ENCODE measurements around the gene RGS10. TPM values are rescaled to one million over a fixed set of nuclear protein-coding genes. Genes with fewer than 3 reads are reported as not detected.
"Not testable (repeated sequence)": the region's sequence is repeated elsewhere in the genome, so short reads cannot be mapped to it uniquely, and the experiment has no call there.

RGS10 gene
- total RNA-seq (100 to 1,000 TPM; 127 to 130 TPM), polyA plus RNA-seq (182 TPM)

GRCh38 chr10:119542357-119542987 is at the start of gene RGS10:
Gene RGS10, minus strand, starts transcription at chr10:119542719. Its CDS starts 81 bp downstream, at chr10:119542638.
- Histone ChIP-seq H3K27me3 (ENCODE audit: insufficient read depth, low read length, poor library complexity, severe bottlenecking) (no peaks in the 10 kb centered on the region), H3K27ac (ENCODE audit: low read depth, low read length) (peak within 1 kb of the TSS; percentile 57), H3K9me3 (ENCODE audit: low read length) (no peaks in the 10 kb centered on the region), H3K4me3 (ENCODE audit: low read length) (peak within 1 kb of the TSS; percentile 76), H3K4me1 (ENCODE audit: insufficient read depth, low read length) (peaks cover 38% of the 10 kb centered on the region), H3K36me3 (ENCODE audit: insufficient read depth, low read length) (no peaks in the 10 kb centered on the region)
- DNase-seq, result peak; percentile 65 to 84 (median 76)
- Mint-ChIP-seq H3K27me3 (peaks cover 0 to 8% of the 10 kb centered on the region in 2 donors), H3K4me3 (peak within 1 kb of the TSS; percentile 88 to 98 (median 94)), H3K4me1 (peaks cover 38 to 53% (median 44%) of the 10 kb centered on the region in 3 donors), H3K9me3 (no peaks in the 10 kb centered on the region), H3K27ac (peak within 1 kb of the TSS; percentile 79 to 99 (median 91)), H3K36me3 (peaks cover 0 to 15% (median 2%) of the 10 kb centered on the region in 3 donors)
- ChIA-PET CTCF (interaction anchor here (0.9 to 10.9 kb wide), 36 partner anchors 8 to 451 kb away, joined by 3 to 83 read pairs (median 6); partner anchors contain the start of genes BAG3, GRK5 and TIAL1), POLR2A (interaction anchor here (0.5 to 5.1 kb wide), 15 partner anchors 25 to 787 kb away, joined by 3 to 24 read pairs (median 5); partner anchors contain the start of genes CACUL1, GRK5, INPP5F and SFXN4)

GRCh38 chr10:119588071-119588470 is 45.6 kb upstream of the RGS10 start:
- Mint-ChIP-seq H3K27me3 (no peaks in the 10 kb centered on the region), H3K9me3 (no peaks in the 10 kb centered on the region), H3K36me3 (peaks cover 0 to 26% (median 0%) of the 10 kb centered on the region in 3 donors), H3K4me3 (no peak overlapping the region), H3K27ac (no peak overlapping the region), H3K4me1 (peaks cover 37 to 50% (median 49%) of the 10 kb centered on the region in 3 donors)
- H3K27ac ChIP-seq (ENCODE audit: low read depth, low read length), result no peak overlapping the region
- ChIA-PET POLR2A (no interaction called here), CTCF (no interaction called here)
- peaks cover 30% of the 10 kb centered on the region for H3K36me3 ChIP-seq (ENCODE audit: insufficient read depth, low read length)
- H3K4me3 ChIP-seq (ENCODE audit: low read length), result no peak overlapping the region
- H3K27me3 ChIP-seq (ENCODE audit: insufficient read depth, low read length, poor library complexity, severe bottlenecking), result no peaks in the 10 kb centered on the region
- H3K9me3 ChIP-seq (ENCODE audit: low read length), result no peaks in the 10 kb centered on the region
- H3K4me1 ChIP-seq (ENCODE audit: insufficient read depth, low read length), result peaks cover 32% of the 10 kb centered on the region
- no peak for DNase-seq

GRCh38 chr10:119578355-119578754 is 35.8 kb upstream of the RGS10 start:
- H3K27me3 Mint-ChIP-seq, result no peaks in the 10 kb centered on the region

GRCh38 chr10:119575991-119576390 is 33.5 kb upstream of the RGS10 start:
- CTCF ChIA-PET, result interaction anchor here (0.6 kb wide), 1 partner anchor 26 kb away, joined by 3 read pairs; no protein-coding TSS in a partner anchor
- peak overlapping the region; percentile 16 to 94 (median 68) for H3K27ac Mint-ChIP-seq

More at GRCh38 chr10:119578355-119578754, 35.8 kb upstream of the RGS10 start:
- ChIA-PET POLR2A (no interaction called here), CTCF (no interaction called here)
- H3K36me3 Mint-ChIP-seq, result peaks cover 20 to 77% (median 27%) of the 10 kb centered on the region in 3 donors
- Histone ChIP-seq H3K4me1 (ENCODE audit: insufficient read depth, low read length) (peaks cover 25% of the 10 kb centered on the region), H3K4me3 (ENCODE audit: low read length) (no peak overlapping the region), H3K36me3 (ENCODE audit: insufficient read depth, low read length) (peaks cover 34% of the 10 kb centered on the region), H3K27me3 (ENCODE audit: insufficient read depth, low read length, poor library complexity, severe bottlenecking) (no peaks in the 10 kb centered on the region), H3K9me3 (ENCODE audit: low read length) (no peaks in the 10 kb centered on the region), H3K27ac (ENCODE audit: low read depth, low read length) (no peak overlapping the region)
- H3K4me1 Mint-ChIP-seq, result peaks cover 32 to 48% (median 48%) of the 10 kb centered on the region in 3 donors
- no peak overlapping the region for H3K27ac Mint-ChIP-seq
- no peaks in the 10 kb centered on the region for H3K9me3 Mint-ChIP-seq
- H3K4me3 Mint-ChIP-seq, result no peak overlapping the region
- DNase-seq, result no peak

GRCh38 chr10:119575506-119575905 is 33.0 kb upstream of the RGS10 start:
- CTCF ChIA-PET, result no interaction called here
- H3K4me1 Mint-ChIP-seq, result peaks cover 21 to 27% (median 27%) of the 10 kb centered on the region in 3 donors
- H3K4me3 Mint-ChIP-seq, result peak overlapping the region in 3 of 7 donors; percentile 20 to 72 (median 57)

More at GRCh38 chr10:119575991-119576390, 33.5 kb upstream of the RGS10 start:
- Mint-ChIP-seq H3K9me3 (no peaks in the 10 kb centered on the region), H3K36me3 (peaks cover 20 to 65% (median 25%) of the 10 kb centered on the region in 3 donors), H3K4me3 (peak overlapping the region in 2 of 7 donors; percentile 10 to 57), H3K27me3 (no peaks in the 10 kb centered on the region), H3K4me1 (peaks cover 21 to 27% (median 27%) of the 10 kb centered on the region in 3 donors)
- Histone ChIP-seq H3K4me1 (ENCODE audit: insufficient read depth, low read length) (peaks cover 21% of the 10 kb centered on the region), H3K27ac (ENCODE audit: low read depth, low read length) (no peak overlapping the region), H3K9me3 (ENCODE audit: low read length) (no peaks in the 10 kb centered on the region), H3K36me3 (ENCODE audit: insufficient read depth, low read length) (peaks cover 34% of the 10 kb centered on the region), H3K4me3 (ENCODE audit: low read length) (no peak overlapping the region), H3K27me3 (ENCODE audit: insufficient read depth, low read length, poor library complexity, severe bottlenecking) (no peaks in the 10 kb centered on the region)
- DNase-seq, result peak in 1 of 5 donors; percentile 30
- POLR2A ChIA-PET, result no interaction called here

GRCh38 chr10:119567978-119568377 is 25.5 kb upstream of the RGS10 start:
- no peaks in the 10 kb centered on the region for H3K27me3 Mint-ChIP-seq
- peaks cover 0 to 5% (median 2%) of the 10 kb centered on the region in 3 donors for H3K36me3 Mint-ChIP-seq
- no peaks in the 10 kb centered on the region for H3K9me3 ChIP-seq (ENCODE audit: low read length)
- no peaks in the 10 kb centered on the region for H3K9me3 Mint-ChIP-seq
- no peaks in the 10 kb centered on the region for H3K27me3 ChIP-seq (ENCODE audit: insufficient read depth, low read length, poor library complexity, severe bottlenecking)
- H3K27ac Mint-ChIP-seq, result no peak overlapping the region
- H3K36me3 ChIP-seq (ENCODE audit: insufficient read depth, low read length), result no peaks in the 10 kb centered on the region
- H3K4me1 ChIP-seq (ENCODE audit: insufficient read depth, low read length), result no peaks in the 10 kb centered on the region
- POLR2A ChIA-PET, result no interaction called here
- H3K4me3 Mint-ChIP-seq, result no peak overlapping the region
- H3K4me3 ChIP-seq (ENCODE audit: low read length), result no peak overlapping the region
- peaks cover 0 to 5% (median 5%) of the 10 kb centered on the region in 3 donors for H3K4me1 Mint-ChIP-seq
- H3K27ac ChIP-seq (ENCODE audit: low read depth, low read length), result no peak overlapping the region
- DNase-seq, result no peak
- CTCF ChIA-PET, result no interaction called here

More at GRCh38 chr10:119575506-119575905, 33.0 kb upstream of the RGS10 start:
- Mint-ChIP-seq H3K27me3 (no peaks in the 10 kb centered on the region), H3K36me3 (peaks cover 20 to 65% (median 25%) of the 10 kb centered on the region in 3 donors), H3K27ac (peak overlapping the region; percentile 37 to 94 (median 84)), H3K9me3 (no peaks in the 10 kb centered on the region)
- Histone ChIP-seq H3K4me1 (ENCODE audit: insufficient read depth, low read length) (peaks cover 21% of the 10 kb centered on the region), H3K36me3 (ENCODE audit: insufficient read depth, low read length) (peaks cover 34% of the 10 kb centered on the region), H3K4me3 (ENCODE audit: low read length) (no peak overlapping the region), H3K9me3 (ENCODE audit: low read length) (no peaks in the 10 kb centered on the region), H3K27ac (ENCODE audit: low read depth, low read length) (no peak overlapping the region), H3K27me3 (ENCODE audit: insufficient read depth, low read length, poor library complexity, severe bottlenecking) (no peaks in the 10 kb centered on the region)
- DNase-seq, result peak in 3 of 5 donors; percentile 23 to 58 (median 57)
- POLR2A ChIA-PET, result no interaction called here

GRCh38 chr10:119562097-119562496 is 19.6 kb upstream of the RGS10 start:
- Histone ChIP-seq H3K27me3 (ENCODE audit: insufficient read depth, low read length, poor library complexity, severe bottlenecking) (no peaks in the 10 kb centered on the region), H3K27ac (ENCODE audit: low read depth, low read length) (no peak overlapping the region), H3K4me3 (ENCODE audit: low read length) (no peak overlapping the region), H3K9me3 (ENCODE audit: low read length) (no peaks in the 10 kb centered on the region), H3K36me3 (ENCODE audit: insufficient read depth, low read length) (no peaks in the 10 kb centered on the region), H3K4me1 (ENCODE audit: insufficient read depth, low read length) (no peaks in the 10 kb centered on the region)
- no peaks in the 10 kb centered on the region for H3K4me1 Mint-ChIP-seq
- no peak overlapping the region for H3K4me3 Mint-ChIP-seq
- H3K9me3 Mint-ChIP-seq, result no peaks in the 10 kb centered on the region
- no peaks in the 10 kb centered on the region for H3K27me3 Mint-ChIP-seq
- no peaks in the 10 kb centered on the region for H3K36me3 Mint-ChIP-seq
- DNase-seq, result no peak
- CTCF ChIA-PET, result no interaction called here
- POLR2A ChIA-PET, result no interaction called here
- peak overlapping the region in 1 of 8 donors; percentile 22 for H3K27ac Mint-ChIP-seq

- POLR2A ChIA-PET; H3K27ac ChIP-seq (ENCODE audit: low read depth, low read length); H3K36me3 Mint-ChIP-seq; DNase-seq; H3K4me3 Mint-ChIP-seq; H3K4me3 ChIP-seq (ENCODE audit: low read length); H3K4me1 Mint-ChIP-seq; CTCF ChIA-PET; H3K27me3 Mint-ChIP-seq; H3K27me3 ChIP-seq (ENCODE audit: insufficient read depth, low read length, poor library complexity, severe bottlenecking); H3K27ac Mint-ChIP-seq; H3K4me1 ChIP-seq (ENCODE audit: insufficient read depth, low read length); H3K9me3 Mint-ChIP-seq; H3K36me3 ChIP-seq (ENCODE audit: insufficient read depth, low read length); H3K9me3 ChIP-seq (ENCODE audit: low read length): not testable (repeated sequence)
These were observed 17.0 kb upstream of the RGS10 start for GRCh38 chr10:119559511-119559910.

Data from CD8-positive, alpha-beta memory T cell (primary cell).